ENCODE measurements around the gene RILPL1. TPM values are rescaled to one million over a fixed set of nuclear protein-coding genes. Genes with fewer than 3 reads are reported as not detected.

RILPL1 gene
- total RNA-seq, 2 experiments from 2014 or later, result 0.38 to 0.86 TPM

GRCh38 chr12:123421314-123421713, 112.2 kb downstream of the RILPL1 start:
- CTCF ChIA-PET (ENCODE audit: unreplicated experiment), result interaction anchor here (0.6 to 1.1 kb wide), 2 partner anchors 10 to 15 kb away, joined by 3 to 4 read pairs; no protein-coding TSS in a partner anchor
- H4K20me1 ChIP-seq (ENCODE audit: insufficient read depth, low read length), result no peaks in the 10 kb centered on the region
- BruUV-seq (replicated peaks), result no TSS peak
- TF ChIP-seq EZH2phosphoT487 (IDR thresholded peaks at IDR 0.05; ENCODE audit: borderline replicate concordance, low read depth, low read length) (no peak), CTCF (conservative IDR thresholded peaks at IDR 0.05; ENCODE audit: low read length) (no peak)
- no peak for DNase-seq (ENCODE audit: low spot score)
- peaks cover 35% of the 10 kb centered on the region for H3K36me3 ChIP-seq (ENCODE audit: insufficient read depth, low read length)
- H3K4me1 ChIP-seq (ENCODE audit: insufficient read depth, low read length, poor library complexity, severe bottlenecking), result peaks cover 15% of the 10 kb centered on the region
- no peak overlapping the region for H3K4me2 ChIP-seq (ENCODE audit: low read length)
- H3K9me3 ChIP-seq (ENCODE audit: low read length), result no peaks in the 10 kb centered on the region
- H3K79me2 ChIP-seq (ENCODE audit: insufficient read depth, low read depth, low read length), result peaks cover 6% of the 10 kb centered on the region; the same call in 1 of the 2 replicates
- no peak overlapping the region for H3K4me3 ChIP-seq (ENCODE audit: low read depth, low read length, poor library complexity, severe bottlenecking)
- no peak overlapping the region for H2AFZ ChIP-seq (ENCODE audit: low read length)
- H3K27ac ChIP-seq (ENCODE audit: low read depth, low read length, poor library complexity, severe bottlenecking), result no peak overlapping the region
- POLR2A ChIA-PET, result interaction anchor here (0.6 to 1.1 kb wide), 4 partner anchors 20 to 302 kb away, joined by 3 to 4 read pairs (median 4); no protein-coding TSS in a partner anchor
- intact Hi-C loops (cut with micrococcal nuclease; ENCODE audit: unreplicated experiment), result no loop called here
- no peaks in the 10 kb centered on the region for H3K9me2 ChIP-seq (ENCODE audit: insufficient read depth, low read length)

Small RNA genes within 50 kb of the gene (microRNA-seq; reads per million reads assigned to microRNA genes)
- gene MIR3908 (ENCODE audit: borderline replicate concordance), result not detected

Small RNA genes within 50 kb of the gene (small RNA-seq; reads per million reads assigned to genes)
- gene AC145423.2, result not detected
- not detected for gene MIR3908

Other genes with a start within 250 kb of the RILPL1 start
- gene SBNO1, start 168.9 kb downstream of the RILPL1 start, total RNA-seq (2014; rRNA removed; shearing (Covaris generic)), result 23.7 and 31.2 TPM in 2 replicates
- gene SBNO1, start 168.9 kb downstream of the RILPL1 start, total RNA-seq (2022), result 57.3 and 57.9 TPM in 2 replicates
- 87.8 and 101 TPM in 2 replicates for gene KMT5A, start 149.6 kb downstream of the RILPL1 start, total RNA-seq (2014; rRNA removed; shearing (Covaris generic))
- gene KMT5A, start 149.6 kb downstream of the RILPL1 start, total RNA-seq (2022), result 149 and 153 TPM in 2 replicates
- gene RILPL2, start 97.0 kb downstream of the RILPL1 start, total RNA-seq (2014; rRNA removed; shearing (Covaris generic)), result 3.4 and 4.0 TPM in 2 replicates
- 5.5 and 6.8 TPM in 2 replicates for gene RILPL2, start 97.0 kb downstream of the RILPL1 start, total RNA-seq (2022)
- 31.3 and 43.7 TPM in 2 replicates for gene SNRNP35, start 75.6 kb downstream of the RILPL1 start, total RNA-seq (2014; rRNA removed; shearing (Covaris generic))
- gene SNRNP35, start 75.6 kb downstream of the RILPL1 start, total RNA-seq (2022), result 29.3 and 32.9 TPM in 2 replicates
- gene TMED2, start 50.8 kb upstream of the RILPL1 start, total RNA-seq (2014; rRNA removed; shearing (Covaris generic)), result 89.3 and 94.9 TPM in 2 replicates
- gene TMED2, start 50.8 kb upstream of the RILPL1 start, total RNA-seq (2022), result 146 and 154 TPM in 2 replicates
- 56.6 and 78.6 TPM in 2 replicates for gene DDX55, start 68.4 kb upstream of the RILPL1 start, total RNA-seq (2014; rRNA removed; shearing (Covaris generic))
- gene DDX55, start 68.4 kb upstream of the RILPL1 start, total RNA-seq (2022), result 44.2 and 48.7 TPM in 2 replicates
- gene EIF2B1, start 100.0 kb upstream of the RILPL1 start, total RNA-seq (2014; rRNA removed; shearing (Covaris generic)), result 60.3 and 93.4 TPM in 2 replicates
- 69.8 and 72.8 TPM in 2 replicates for gene EIF2B1, start 100.0 kb upstream of the RILPL1 start, total RNA-seq (2022)
- gene GTF2H3, start 100.1 kb upstream of the RILPL1 start, total RNA-seq (2014; rRNA removed; shearing (Covaris generic)), result 14.3 and 18.1 TPM in 2 replicates
- 49.1 and 51.5 TPM in 2 replicates for gene GTF2H3, start 100.1 kb upstream of the RILPL1 start, total RNA-seq (2022)
- gene TCTN2, start 137.4 kb upstream of the RILPL1 start, total RNA-seq (2014; rRNA removed; shearing (Covaris generic)), result 6.3 and 7.8 TPM in 2 replicates
- 3.7 and 4.7 TPM in 2 replicates for gene TCTN2, start 137.4 kb upstream of the RILPL1 start, total RNA-seq (2022)
- gene ATP6V0A2, start 178.6 kb upstream of the RILPL1 start, total RNA-seq (2014; rRNA removed; shearing (Covaris generic)), result 44.2 and 52.8 TPM in 2 replicates
- gene ATP6V0A2, start 178.6 kb upstream of the RILPL1 start, total RNA-seq (2022), result 59.0 and 68.1 TPM in 2 replicates
- 0.19 TPM in 1 of 2 replicates, not detected in the other for gene DNAH10, start 228.6 kb upstream of the RILPL1 start, total RNA-seq (2014; rRNA removed; shearing (Covaris generic))
- 0.04 and 0.11 TPM in 2 replicates for gene DNAH10, start 228.6 kb upstream of the RILPL1 start, total RNA-seq (2022)